ENCODE results near the gene NSA2. TPM values are rescaled to one million over a fixed set of nuclear protein-coding genes. Genes with fewer than 3 reads are reported as not detected.

The NSA2 gene
- total and polyA plus RNA-seq, 4 donors, result 26.7 to 54.7 (median 31.7) TPM

GRCh38 chr5:74778609-74779008 lies 11.6 kb downstream of the NSA2 start:
- TF ChIP-seq ZBTB33 (IDR thresholded peaks at IDR 0.05) (no peak), CTCF (IDR thresholded peaks at IDR 0.05; ENCODE audit: low read depth, low read length, missing input control) (no peak), YY1 (IDR thresholded peaks at IDR 0.05) (no peak), FOXA2 (IDR thresholded peaks at IDR 0.05) (no peak), NR2F2 (IDR thresholded peaks at IDR 0.05) (no peak), HNF4G (IDR thresholded peaks at IDR 0.05) (no peak), GABPA (IDR thresholded peaks at IDR 0.05 in 1 of 2, conservative IDR thresholded peaks at IDR 0.05 in 1 of 2) (no peak), FOXA1 (IDR thresholded peaks at IDR 0.05) (no peak), EGR1 (IDR thresholded peaks at IDR 0.05; ENCODE audit: low read depth in 2 of 2) (no peak)
- WGBS, result 85% methylated on average over 2 of the region's 2 CpGs
- H3K27me3 ChIP-seq (ENCODE audit: control insufficient read depth in 4 of 4, insufficient read depth in 4 of 4, low read length in 3 of 4), result no peaks in the 10 kb centered on the region
- no peaks in the 10 kb centered on the region for H3K9me3 ChIP-seq (ENCODE audit: control insufficient read depth in 4 of 4, low read length in 3 of 4)
- peaks cover 3 to 36% (median 16%) of the 10 kb centered on the region in 4 donors for H3K36me3 ChIP-seq (ENCODE audit: control insufficient read depth in 4 of 4, insufficient read depth in 3 of 4, low read depth in 1 of 4, low read length in 3 of 4)
- H3K9ac ChIP-seq (ENCODE audit: low read depth in 1 of 2, low read length in 2 of 2), result no peak overlapping the region
- H3K4me1 ChIP-seq (ENCODE audit: control insufficient read depth in 4 of 4, insufficient read depth in 4 of 4, low read length in 3 of 4), result no peaks in the 10 kb centered on the region
- H3K27ac ChIP-seq (ENCODE audit: low read depth in 1 of 2, low read length in 2 of 2), result no peak overlapping the region
- no peak overlapping the region for H3K4me3 ChIP-seq (ENCODE audit: low read depth in 1 of 3, low read length in 3 of 3)
- no peak for DNase-seq (ENCODE audit: low spot score)

- Histone ChIP-seq H3K4me1 (ENCODE audit: control insufficient read depth in 4 of 4, insufficient read depth in 4 of 4, low read length in 3 of 4) (no peaks in the 10 kb centered on the region), H3K9me3 (ENCODE audit: control insufficient read depth in 4 of 4, low read length in 3 of 4) (no peaks in the 10 kb centered on the region), H3K9ac (ENCODE audit: low read depth in 1 of 2, low read length in 2 of 2) (no peak overlapping the region), H3K27ac (ENCODE audit: low read depth in 1 of 2, low read length in 2 of 2) (no peak overlapping the region), H3K27me3 (ENCODE audit: control insufficient read depth in 4 of 4, insufficient read depth in 4 of 4, low read length in 3 of 4) (no peaks in the 10 kb centered on the region), H3K36me3 (ENCODE audit: control insufficient read depth in 4 of 4, insufficient read depth in 3 of 4, low read depth in 1 of 4, low read length in 3 of 4) (no peaks in the 10 kb centered on the region), H3K4me3 (ENCODE audit: low read depth in 1 of 3, low read length in 3 of 3) (no peak overlapping the region)
- no peak for DNase-seq (ENCODE audit: low spot score)
- 92% methylated on average over 6 of the region's 6 CpGs for WGBS
- TF ChIP-seq CTCF (IDR thresholded peaks at IDR 0.05; ENCODE audit: low read depth, low read length, missing input control), result no peak
- no peak for TF ChIP-seq REST (IDR thresholded peaks at IDR 0.05)
- no peak for TF ChIP-seq ZBTB33 (IDR thresholded peaks at IDR 0.05)
- TF ChIP-seq RXRA (IDR thresholded peaks at IDR 0.05), result no peak
- peak in 1 of 2 donors; percentile 38 for TF ChIP-seq RAD21 (IDR thresholded peaks at IDR 0.05)
- TF ChIP-seq FOXA2 (IDR thresholded peaks at IDR 0.05), result no peak
- TF ChIP-seq SP1 (IDR thresholded peaks at IDR 0.05), result no peak
- no peak for TF ChIP-seq TAF1 (conservative IDR thresholded peaks at IDR 0.05)
Measured at GRCh38 chr5:74786851-74787250, 19.8 kb downstream of the NSA2 start.

All from liver (tissue), 9 donors.